Measurements from ENCODE around the gene TREML2. TPM values are rescaled to one million over a fixed set of nuclear protein-coding genes. Genes with fewer than 3 reads are reported as not detected.
A peak's percentile ranks its signal among the peaks of the same experiment; 100 is the strongest.

TREML2 gene
- total and polyA plus RNA-seq, 9 of the 15 experiments (the other 6 are each of a cell fraction or from before 2014, with no cell fraction given): 0.20 to 2.9 (median 1.4) TPM

DNA sequence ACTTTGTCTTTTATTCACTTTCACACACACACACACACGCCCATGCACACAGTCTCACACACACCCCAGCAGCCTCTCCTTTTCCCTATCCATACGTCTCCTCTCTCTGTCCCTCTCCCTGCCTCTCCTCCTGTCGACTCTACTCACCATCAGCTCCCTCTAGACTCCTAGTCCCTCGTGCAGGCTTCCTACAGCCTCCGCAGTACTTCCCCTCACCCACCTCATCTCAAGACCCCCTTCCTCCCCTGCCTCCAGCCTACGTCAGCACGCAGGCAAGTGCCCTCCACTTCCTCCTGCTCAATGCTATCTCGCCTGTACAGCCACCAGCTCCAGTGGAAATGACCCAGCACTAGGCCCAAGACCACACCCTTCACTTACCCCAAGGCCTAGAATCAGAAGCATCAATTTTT lies 820 bp upstream of the TREML2 start (continued):
- TF ChIP-seq SMARCE1 (IDR thresholded peaks at IDR 0.05): peak; percentile 83
- peak; percentile 92 for TF ChIP-seq ARID1B (IDR thresholded peaks at IDR 0.05)
- peak; percentile 88; the same call in 1 of the 2 replicates for TF ChIP-seq ZBTB7A (IDR thresholded peaks at IDR 0.05; ENCODE audit: borderline replicate concordance, control insufficient read depth, low read depth, low read length)
- TF ChIP-seq ZNF324 (CRISPR knock-in tag; IDR thresholded peaks at IDR 0.05): no peak
- TF ChIP-seq KDM4B (IDR thresholded peaks at IDR 0.05; ENCODE audit: borderline replicate concordance in 2 of 2, low read depth in 1 of 2): no peak
- TF ChIP-seq HMG20A (CRISPR knock-in tag; conservative IDR thresholded peaks at IDR 0.05): no peak
- peak in 1 of 2 experiments; percentile 20; a peak in 1 of 4 replicates for TF ChIP-seq TEAD1 (CRISPR knock-in tag; IDR thresholded peaks at IDR 0.05)
- no peak for TF ChIP-seq ZNF184 (CRISPR knock-in tag; IDR thresholded peaks at IDR 0.05)
- TF ChIP-seq, protein P1, sequence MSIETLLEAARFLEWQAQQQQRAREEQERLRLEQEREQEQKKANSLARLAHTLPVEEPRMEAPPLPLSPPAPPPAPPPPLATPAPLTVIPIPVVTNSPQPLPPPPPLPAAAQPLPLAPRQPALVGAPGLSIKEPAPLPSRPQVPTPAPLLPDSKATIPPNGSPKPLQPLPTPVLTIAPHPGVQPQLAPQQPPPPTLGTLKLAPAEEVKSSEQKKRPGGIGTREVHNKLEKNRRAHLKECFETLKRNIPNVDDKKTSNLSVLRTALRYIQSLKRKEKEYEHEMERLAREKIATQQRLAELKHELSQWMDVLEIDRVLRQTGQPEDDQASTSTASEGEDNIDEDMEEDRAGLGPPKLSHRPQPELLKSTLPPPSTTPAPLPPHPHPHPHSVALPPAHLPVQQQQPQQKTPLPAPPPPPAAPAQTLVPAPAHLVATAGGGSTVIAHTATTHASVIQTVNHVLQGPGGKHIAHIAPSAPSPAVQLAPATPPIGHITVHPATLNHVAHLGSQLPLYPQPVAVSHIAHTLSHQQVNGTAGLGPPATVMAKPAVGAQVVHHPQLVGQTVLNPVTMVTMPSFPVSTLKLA (conservative IDR thresholded peaks at IDR 0.05): 0 out of 4 replicates have a peak, but pooled peaks of 1 of the 2 experiments have one; percentile 24
- TF ChIP-seq, protein P2, sequence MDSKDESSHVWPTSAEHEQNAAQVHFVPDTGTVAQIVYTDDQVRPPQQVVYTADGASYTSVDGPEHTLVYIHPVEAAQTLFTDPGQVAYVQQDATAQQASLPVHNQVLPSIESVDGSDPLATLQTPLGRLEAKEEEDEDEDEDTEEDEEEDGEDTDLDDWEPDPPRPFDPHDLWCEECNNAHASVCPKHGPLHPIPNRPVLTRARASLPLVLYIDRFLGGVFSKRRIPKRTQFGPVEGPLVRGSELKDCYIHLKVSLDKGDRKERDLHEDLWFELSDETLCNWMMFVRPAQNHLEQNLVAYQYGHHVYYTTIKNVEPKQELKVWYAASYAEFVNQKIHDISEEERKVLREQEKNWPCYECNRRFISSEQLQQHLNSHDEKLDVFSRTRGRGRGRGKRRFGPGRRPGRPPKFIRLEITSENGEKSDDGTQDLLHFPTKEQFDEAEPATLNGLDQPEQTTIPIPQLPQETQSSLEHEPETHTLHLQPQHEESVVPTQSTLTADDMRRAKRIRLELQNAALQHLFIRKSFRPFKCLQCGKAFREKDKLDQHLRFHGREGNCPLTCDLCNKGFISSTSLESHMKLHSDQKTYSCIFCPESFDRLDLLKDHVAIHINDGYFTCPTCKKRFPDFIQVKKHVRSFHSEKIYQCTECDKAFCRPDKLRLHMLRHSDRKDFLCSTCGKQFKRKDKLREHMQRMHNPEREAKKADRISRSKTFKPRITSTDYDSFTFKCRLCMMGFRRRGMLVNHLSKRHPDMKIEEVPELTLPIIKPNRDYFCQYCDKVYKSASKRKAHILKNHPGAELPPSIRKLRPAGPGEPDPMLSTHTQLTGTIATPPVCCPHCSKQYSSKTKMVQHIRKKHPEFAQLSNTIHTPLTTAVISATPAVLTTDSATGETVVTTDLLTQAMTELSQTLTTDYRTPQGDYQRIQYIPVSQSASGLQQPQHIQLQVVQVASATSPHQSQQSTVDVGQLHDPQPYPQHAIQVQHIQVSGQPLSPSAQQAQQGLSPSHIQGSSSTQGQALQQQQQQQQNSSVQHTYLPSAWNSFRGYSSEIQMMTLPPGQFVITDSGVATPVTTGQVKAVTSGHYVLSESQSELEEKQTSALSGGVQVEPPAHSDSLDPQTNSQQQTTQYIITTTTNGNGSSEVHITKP (IDR thresholded peaks at IDR 0.05; ENCODE audit: partially characterized antibody): peak; percentile 18
- peak; percentile 92 for TF ChIP-seq SPI1 (IDR thresholded peaks at IDR 0.05; ENCODE audit: borderline replicate concordance, low read depth, low read length)
- TF ChIP-seq ZNF174 (CRISPR knock-in tag; IDR thresholded peaks at IDR 0.05): no peak
- TF ChIP-seq, protein P3, sequence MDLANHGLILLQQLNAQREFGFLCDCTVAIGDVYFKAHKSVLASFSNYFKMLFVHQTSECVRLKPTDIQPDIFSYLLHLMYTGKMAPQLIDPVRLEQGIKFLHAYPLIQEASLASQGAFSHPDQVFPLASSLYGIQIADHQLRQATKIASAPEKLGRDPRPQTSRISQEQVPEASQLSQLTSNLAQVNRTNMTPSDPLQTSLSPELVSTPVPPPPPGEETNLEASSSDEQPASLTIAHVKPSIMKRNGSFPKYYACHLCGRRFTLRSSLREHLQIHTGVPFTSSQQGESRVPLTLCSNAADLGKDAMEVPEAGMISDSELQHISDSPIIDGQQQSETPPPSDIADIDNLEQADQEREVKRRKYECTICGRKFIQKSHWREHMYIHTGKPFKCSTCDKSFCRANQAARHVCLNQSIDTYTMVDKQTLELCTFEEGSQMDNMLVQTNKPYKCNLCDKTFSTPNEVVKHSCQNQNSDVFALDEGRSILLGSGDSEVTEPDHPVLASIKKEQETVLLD (IDR thresholded peaks at IDR 0.05): peak; percentile 65
- TF ChIP-seq, protein P4, sequence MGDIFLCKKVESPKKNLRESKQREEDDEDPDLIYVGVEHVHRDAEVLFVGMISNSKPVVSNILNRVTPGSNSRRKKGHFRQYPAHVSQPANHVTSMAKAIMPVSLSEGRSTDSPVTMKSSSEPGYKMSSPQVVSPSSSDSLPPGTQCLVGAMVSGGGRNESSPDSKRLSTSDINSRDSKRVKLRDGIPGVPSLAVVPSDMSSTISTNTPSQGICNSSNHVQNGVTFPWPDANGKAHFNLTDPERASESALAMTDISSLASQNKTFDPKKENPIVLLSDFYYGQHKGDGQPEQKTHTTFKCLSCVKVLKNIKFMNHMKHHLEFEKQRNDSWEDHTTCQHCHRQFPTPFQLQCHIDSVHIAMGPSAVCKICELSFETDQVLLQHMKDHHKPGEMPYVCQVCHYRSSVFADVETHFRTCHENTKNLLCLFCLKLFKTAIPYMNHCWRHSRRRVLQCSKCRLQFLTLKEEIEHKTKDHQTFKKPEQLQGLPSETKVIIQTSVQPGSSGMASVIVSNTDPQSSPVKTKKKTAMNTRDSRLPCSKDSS (IDR thresholded peaks at IDR 0.05; ENCODE audit: low read depth, partially characterized antibody): no peak
- TF ChIP-seq TAL1 (IDR thresholded peaks at IDR 0.05): peak; percentile 74
- TF ChIP-seq, protein P5, sequence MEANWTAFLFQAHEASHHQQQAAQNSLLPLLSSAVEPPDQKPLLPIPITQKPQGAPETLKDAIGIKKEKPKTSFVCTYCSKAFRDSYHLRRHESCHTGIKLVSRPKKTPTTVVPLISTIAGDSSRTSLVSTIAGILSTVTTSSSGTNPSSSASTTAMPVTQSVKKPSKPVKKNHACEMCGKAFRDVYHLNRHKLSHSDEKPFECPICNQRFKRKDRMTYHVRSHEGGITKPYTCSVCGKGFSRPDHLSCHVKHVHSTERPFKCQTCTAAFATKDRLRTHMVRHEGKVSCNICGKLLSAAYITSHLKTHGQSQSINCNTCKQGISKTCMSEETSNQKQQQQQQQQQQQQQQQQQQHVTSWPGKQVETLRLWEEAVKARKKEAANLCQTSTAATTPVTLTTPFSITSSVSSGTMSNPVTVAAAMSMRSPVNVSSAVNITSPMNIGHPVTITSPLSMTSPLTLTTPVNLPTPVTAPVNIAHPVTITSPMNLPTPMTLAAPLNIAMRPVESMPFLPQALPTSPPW (CRISPR knock-in tag; IDR thresholded peaks at IDR 0.05): peak; percentile 10; the same call in 1 of the 2 replicates
- TF ChIP-seq SMARCA4 (IDR thresholded peaks at IDR 0.05): peak; percentile 86
- peak; percentile 72; the same call in 1 of the 2 replicates for TF ChIP-seq EHMT2 (IDR thresholded peaks at IDR 0.05)
- peak; percentile 37; the same call in 1 of the 2 replicates for TF ChIP-seq POLR2AphosphoS5 (IDR thresholded peaks at IDR 0.05; ENCODE audit: control insufficient read depth, insufficient read depth, low read depth, low read length)

Measured in K562 (cell line).